GM21619 (cell line): ENCODE data around the gene RNF213.
"Not testable (repeated sequence)": the region's sequence is repeated elsewhere in the genome, so short reads cannot be mapped to it uniquely, and the experiment has no call there.

Experiments
- ATAC-seq: cut with Tn5 transposase; IDR thresholded peaks from one replicate; pipeline ENCODE4 v1.9.1; 2021; ENCODE audit not compliant: unreplicated experiment

The RNF213 gene

DNA sequence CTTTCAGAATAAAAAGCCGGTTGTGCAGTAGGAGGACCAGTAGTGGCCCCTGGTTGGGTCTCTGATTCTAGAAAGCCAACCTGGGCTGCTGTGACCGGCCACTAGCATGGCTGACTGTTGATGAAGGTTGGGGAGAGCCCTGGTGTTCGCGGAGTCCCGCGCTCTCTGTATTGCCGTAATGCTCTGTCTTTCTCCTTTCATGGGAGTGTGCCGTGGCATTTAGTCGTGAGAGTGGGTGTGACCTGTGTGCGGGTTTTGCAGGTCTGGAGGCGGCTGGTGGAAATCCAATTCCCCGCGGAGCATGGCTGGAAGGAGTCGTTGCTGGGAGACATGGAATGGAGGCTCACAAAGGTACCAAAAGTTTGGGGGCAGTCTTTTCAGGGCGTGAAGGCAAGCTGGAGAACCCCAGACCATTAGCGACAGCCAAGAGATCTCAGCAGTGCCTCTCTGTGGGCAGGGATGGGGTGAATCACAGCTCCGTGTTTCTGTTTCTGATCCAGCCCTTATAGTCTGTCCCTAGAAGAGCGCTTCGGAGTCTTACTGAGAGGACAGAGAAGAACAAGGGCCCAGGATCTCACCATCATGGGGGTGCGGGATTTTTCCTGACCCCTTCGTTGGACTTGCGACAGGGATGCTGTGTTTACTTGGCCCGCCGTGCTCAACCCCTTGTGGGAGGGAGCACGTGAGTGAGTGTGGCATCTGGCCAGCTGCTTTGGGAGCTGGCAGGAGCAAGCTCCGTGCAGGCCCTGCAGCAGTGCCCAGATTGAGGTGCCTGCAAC is 56.5 kb downstream of the RNF213 start:
- no peak for ATAC-seq

GRCh38 chr17:80317706-80317980 is 57.0 kb downstream of the RNF213 start:
- no peak for ATAC-seq

GRCh38 chr17:80318166-80318565 is 57.5 kb downstream of the RNF213 start:
- no peak for ATAC-seq

DNA sequence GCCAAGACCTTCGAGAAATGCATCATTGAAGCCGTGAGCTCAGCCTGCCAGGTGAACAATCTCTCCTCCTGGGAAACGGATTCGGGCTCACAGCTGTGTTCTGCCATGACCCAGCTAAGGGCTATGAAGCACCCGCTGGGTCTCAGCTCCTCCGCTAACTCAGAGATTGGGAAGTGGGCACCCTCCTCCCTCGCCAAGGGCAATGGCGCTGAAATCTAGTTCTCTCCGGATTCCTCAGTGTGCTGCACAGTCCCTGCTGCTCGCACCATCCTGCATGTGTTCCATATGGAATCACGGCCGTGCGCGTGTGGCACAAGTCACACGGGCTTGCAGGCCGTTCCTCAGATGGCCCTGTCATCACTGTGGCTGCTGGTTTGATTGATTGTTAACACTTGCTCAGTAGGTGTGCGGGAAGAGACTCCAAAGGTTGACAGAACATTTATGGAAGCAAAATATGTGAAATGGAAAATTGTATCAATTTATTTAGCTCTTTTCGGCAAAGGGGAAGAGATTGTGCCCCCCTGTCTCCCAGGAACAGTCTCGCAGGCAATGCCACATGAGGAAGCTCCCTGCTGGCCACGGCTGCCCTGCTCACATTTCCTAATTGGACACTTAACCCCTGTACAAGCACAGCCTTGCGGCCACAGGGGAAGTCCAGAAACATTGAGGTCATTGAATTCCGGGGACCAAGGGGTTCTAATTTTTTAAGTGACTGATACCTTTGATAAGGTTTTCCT is 58.8 kb downstream of the RNF213 start:
- no peak for ATAC-seq

GRCh38 chr17:80319999-80320344 is 59.3 kb downstream of the RNF213 start:
- ATAC-seq: no peak

DNA sequence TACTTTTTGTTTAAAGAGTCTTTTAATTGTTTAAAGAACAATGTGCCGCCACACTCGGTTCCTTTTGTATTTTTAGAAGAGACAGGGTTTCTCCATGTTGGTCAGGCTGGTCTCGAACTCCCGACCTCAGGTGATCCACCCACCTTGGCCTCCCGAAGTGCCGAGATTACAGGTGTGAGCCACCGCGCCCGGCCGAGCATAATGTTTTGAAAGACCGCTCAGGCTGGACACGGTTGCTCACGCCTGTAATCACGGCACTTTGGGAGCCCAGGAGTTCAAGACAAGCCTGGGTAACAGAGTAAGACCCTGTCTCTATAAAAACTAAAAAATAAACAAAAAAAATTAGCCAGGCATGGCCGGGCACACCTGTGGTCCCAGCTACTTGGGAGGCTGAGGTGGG is 59.8 kb downstream of the RNF213 start:
- ATAC-seq: no peak

DNA sequence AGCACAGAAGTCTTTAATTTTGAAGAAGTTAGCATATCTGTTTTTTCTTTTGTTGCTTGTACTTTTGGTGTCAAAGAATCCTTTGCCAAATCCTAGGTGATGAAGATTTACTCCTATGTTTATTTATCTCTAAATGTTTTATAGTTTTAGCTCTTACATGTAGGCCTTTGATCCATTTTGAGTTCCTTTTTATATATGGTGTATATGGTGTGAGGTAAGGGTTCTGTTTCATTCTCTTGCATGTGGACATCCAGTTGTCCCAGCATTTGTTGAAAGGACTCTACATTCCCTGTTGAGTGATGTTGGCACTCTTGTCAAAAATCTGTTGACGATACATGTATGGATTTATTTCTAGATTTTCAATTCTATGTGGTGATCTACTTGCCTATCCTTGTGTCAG is 62.2 kb downstream of the RNF213 start:
- ATAC-seq: no peak

DNA sequence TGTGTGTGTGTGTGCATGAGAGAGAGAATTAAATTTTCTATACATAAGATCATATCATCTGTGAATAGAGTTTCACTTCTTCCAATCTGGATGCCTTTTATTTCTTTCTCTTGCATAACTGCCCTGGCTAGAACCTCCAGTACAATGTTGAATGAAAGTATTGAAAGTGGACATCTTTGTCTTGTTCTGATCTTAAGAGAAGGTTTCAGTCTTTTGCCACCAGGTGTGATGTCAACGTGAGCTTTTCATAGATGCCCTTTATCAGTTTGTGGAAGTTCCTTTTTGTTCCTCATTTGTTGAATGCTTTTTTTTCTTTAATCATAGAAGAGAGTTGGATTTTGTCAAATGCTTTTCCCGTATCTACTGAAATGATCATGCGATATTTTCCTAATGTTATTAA is 63.3 kb downstream of the RNF213 start:
- ATAC-seq: no peak

- ATAC-seq: no peak
Measured at GRCh38 chr17:80327518-80327917, 66.9 kb downstream of the RNF213 start.

- no peak for ATAC-seq
Measured at GRCh38 chr17:80328634-80329380, 68.2 kb downstream of the RNF213 start.

DNA sequence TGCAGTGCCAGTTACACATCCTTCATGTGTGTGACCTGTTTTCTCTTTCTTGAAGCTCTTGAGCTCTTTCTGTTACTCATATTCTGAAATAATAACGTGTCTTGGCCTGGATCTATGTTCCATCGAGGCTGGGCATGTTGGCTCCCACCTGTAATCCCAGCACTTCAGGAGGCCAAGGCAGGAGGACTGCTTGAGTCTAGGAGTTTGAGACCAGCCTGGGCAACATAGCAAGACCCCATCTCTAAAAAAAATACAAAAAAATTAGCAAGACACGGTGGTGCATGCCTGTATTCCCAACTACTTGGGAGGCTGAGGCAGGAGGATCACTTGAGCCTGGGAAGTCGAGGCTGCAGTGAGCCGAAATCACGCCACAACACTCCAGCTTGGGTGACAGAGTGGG is 68.8 kb downstream of the RNF213 start:
- ATAC-seq: not testable (repeated sequence)

- ATAC-seq: no peak
Measured at GRCh38 chr17:80330276-80330675, 69.6 kb downstream of the RNF213 start.

DNA sequence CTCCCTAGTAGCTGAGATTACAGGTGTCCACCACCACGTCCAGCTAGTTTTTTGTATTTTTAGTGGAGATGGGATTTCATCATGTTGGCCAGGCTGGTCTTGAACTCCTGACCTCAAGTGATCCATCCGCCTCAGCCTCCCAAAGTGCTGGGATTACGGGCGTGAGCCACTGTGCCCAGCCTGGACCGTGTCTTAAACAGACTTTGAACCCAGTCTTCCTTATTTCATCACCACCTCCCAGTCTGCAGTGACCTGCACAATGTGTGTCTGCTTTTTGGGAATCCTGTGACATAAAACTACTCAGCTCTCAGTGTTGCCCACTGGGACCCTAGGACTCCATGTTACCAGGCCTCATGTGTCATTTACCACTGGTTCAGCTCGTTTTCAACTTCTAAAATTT is 70.3 kb downstream of the RNF213 start:
- ATAC-seq: not testable (repeated sequence)

GRCh38 chr17:80331820-80332219 is 71.2 kb downstream of the RNF213 start:
- no peak for ATAC-seq

DNA sequence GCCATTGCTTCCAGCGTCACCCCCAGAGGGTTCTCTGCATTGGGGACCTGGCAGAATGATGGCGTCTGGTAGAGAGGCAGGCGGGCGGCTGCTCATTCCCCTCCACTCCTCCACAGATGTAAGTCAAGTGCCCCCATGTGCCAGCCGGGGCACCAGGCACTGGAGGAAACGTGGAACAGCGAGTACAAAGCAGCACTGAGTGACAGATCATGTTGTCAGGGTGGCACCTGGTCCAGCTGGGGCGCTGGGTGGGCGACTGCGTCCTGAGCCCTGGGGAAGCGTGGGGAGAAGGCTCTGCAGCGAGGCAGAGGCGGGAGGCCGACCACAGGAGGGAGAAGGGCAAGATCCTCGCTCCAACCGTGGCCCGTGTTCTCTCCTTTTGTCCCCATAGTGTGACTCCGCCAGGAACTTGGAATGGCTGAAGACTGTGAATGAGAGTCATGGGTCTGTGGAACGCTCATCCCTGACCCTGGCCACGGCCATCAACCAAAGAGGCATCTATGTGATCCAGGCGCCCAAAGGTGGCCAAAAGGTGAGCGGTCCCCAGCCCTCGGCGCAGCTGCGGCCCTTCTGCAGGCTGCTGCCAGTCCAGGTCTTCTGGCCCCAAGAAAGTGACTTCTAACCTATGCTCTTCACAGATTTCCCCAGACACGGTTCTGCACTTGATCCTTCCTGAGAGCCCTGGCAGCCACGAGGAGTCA is 76.7 kb downstream of the RNF213 start:
- ATAC-seq: no peak

GRCh38 chr17:80339118-80339517 is 78.5 kb downstream of the RNF213 start:
- no peak for ATAC-seq

DNA sequence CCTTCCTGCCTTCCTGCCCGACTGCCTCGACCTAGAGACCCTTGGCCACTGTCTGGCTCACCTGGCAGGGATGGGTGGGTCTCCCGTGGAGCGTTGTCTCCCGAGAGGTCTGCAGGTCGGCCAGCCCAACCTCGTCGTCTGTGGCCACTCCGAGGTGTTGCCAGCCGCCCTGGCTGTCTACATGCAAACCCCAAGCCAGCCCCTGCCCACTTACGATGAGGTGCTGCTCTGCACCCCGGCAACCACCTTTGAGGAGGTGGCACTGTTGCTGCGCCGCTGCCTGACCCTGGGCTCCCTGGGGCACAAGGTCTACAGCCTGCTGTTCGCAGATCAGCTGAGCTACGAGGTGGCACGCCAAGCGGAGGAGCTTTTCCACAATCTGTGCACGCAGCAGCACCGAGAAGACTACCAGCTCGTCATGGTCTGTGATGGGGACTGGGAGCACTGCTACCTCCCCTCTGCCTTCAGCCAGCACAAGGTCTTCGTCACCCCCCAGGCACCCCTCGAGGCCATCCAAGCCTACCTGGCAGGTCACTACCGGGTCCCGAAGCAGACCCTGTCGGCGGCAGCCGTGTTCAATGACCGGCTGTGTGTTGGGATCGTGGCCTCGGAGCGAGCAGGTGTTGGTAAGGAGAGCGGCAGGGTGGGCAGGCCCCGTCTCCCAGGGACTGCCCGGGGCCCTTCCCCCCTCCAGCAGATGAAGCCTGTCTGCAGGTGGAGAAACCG is 79.2 kb downstream of the RNF213 start:
- no peak for ATAC-seq

- ATAC-seq: no peak
Measured at GRCh38 chr17:80345321-80345720, 84.7 kb downstream of the RNF213 start.

- no peak for ATAC-seq
Measured at GRCh38 chr17:80345841-80346497, 85.3 kb downstream of the RNF213 start.

GRCh38 chr17:80346498-80347275 is 86.0 kb downstream of the RNF213 start:
- no peak for ATAC-seq
